Brain microvascular endothelial cell (primary cell): Measurements from ENCODE around the gene RASSF10.

Source experiments
- DNase-seq: peaks from one replicate; pipeline ENCODE4 v3.0.0-alpha.2; 2020
- H3K27ac ChIP-seq: fragments of 250-450 bp; sonication (Bioruptor Pico); 2 replicates; pipeline ENCODE4 v1.5.1; 2020; ENCODE audit warnings: mild to moderate bottlenecking, moderate library complexity
- H3K27me3 ChIP-seq: fragments of 250-450 bp; sonication (Bioruptor Pico); replicated peaks from 2 replicates; pipeline ENCODE4 v1.5.1; 2020; ENCODE audit warnings: mild to moderate bottlenecking
- H3K36me3 ChIP-seq: fragments of 250-450 bp; sonication (Bioruptor Pico); replicated peaks from 2 replicates; pipeline ENCODE4 v1.5.1; 2020; ENCODE audit warnings: mild to moderate bottlenecking
- H3K4me3 ChIP-seq: 2 replicates; pipeline ENCODE4 v1.5.1; 2011; ENCODE audit warnings: low read depth, mild to moderate bottlenecking, control low read depth, low read length, moderate library complexity
- in situ Hi-C: cut with HindIII; loops from 2 replicates; pipeline ENCODE4 v1.10.0; 2017; ENCODE audit warnings: low sequenced_read_pairs, low pct_ligation_motif_present
- TF ChIP-seq, protein P1 (sequence below): IDR thresholded peaks from 2 replicates; pipeline ENCODE4 v1.5.1; 2011; ENCODE audit warnings: low read depth, mild to moderate bottlenecking, moderate library complexity, low read length, control low read depth, inconsistent platforms; ENCODE audit errors: missing control alignments

The RASSF10 gene

DNA sequence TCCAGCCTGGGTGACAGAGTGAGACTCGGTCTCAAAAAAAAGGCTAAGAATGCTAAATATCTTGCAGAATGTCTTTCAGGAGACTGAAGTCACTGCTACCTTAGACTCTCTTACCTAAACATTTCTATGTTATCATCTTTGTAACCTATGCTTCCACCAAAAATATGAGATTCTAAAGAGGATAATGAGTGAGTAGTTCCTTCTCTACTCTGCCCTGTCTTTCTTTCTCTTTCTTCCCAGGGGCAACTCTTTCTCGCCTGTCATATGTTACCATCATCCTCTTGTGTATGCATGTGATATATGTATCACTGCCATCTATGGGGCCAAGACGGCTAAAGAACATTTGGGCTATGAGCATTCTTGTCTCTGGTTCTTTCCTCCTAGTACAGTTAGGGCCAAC, 9.0 kb upstream of the RASSF10 start:
- peaks cover 32% of the 10 kb centered on the region for H3K27me3 ChIP-seq
- TF ChIP-seq, protein P1, sequence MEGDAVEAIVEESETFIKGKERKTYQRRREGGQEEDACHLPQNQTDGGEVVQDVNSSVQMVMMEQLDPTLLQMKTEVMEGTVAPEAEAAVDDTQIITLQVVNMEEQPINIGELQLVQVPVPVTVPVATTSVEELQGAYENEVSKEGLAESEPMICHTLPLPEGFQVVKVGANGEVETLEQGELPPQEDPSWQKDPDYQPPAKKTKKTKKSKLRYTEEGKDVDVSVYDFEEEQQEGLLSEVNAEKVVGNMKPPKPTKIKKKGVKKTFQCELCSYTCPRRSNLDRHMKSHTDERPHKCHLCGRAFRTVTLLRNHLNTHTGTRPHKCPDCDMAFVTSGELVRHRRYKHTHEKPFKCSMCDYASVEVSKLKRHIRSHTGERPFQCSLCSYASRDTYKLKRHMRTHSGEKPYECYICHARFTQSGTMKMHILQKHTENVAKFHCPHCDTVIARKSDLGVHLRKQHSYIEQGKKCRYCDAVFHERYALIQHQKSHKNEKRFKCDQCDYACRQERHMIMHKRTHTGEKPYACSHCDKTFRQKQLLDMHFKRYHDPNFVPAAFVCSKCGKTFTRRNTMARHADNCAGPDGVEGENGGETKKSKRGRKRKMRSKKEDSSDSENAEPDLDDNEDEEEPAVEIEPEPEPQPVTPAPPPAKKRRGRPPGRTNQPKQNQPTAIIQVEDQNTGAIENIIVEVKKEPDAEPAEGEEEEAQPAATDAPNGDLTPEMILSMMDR = no peak
- no peak for DNase-seq
- no peak overlapping the region for H3K4me3 ChIP-seq
- H3K27ac ChIP-seq = no peak overlapping the region
- H3K36me3 ChIP-seq = no peaks in the 10 kb centered on the region
- in situ Hi-C loops = no loop called here

DNA sequence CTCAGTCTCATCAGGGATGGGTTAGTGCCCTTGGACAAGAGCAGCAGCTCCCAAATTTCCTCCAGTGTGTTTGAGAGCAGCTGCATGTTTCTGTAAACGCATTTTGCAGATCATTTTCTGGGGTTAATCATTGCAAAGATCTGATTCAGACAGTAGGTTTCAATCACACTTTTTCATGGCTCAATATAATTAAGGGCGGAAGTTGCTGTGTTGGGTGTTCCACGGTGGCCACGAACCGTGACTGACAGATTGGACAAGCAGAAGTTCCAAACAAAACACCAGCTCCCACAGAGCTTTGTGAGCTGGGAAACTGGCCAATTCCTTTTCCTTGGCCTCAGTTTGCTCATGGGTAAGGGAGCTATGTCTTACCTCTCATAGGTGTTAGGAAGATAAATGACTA, 8.4 kb upstream of the RASSF10 start:
- no peak overlapping the region for H3K27ac ChIP-seq
- no peaks in the 10 kb centered on the region for H3K36me3 ChIP-seq
- in situ Hi-C loops = no loop called here
- DNase-seq = no peak
- TF ChIP-seq, protein P1 = no peak
- peaks cover 34% of the 10 kb centered on the region for H3K27me3 ChIP-seq
- H3K4me3 ChIP-seq = no peak overlapping the region

DNA sequence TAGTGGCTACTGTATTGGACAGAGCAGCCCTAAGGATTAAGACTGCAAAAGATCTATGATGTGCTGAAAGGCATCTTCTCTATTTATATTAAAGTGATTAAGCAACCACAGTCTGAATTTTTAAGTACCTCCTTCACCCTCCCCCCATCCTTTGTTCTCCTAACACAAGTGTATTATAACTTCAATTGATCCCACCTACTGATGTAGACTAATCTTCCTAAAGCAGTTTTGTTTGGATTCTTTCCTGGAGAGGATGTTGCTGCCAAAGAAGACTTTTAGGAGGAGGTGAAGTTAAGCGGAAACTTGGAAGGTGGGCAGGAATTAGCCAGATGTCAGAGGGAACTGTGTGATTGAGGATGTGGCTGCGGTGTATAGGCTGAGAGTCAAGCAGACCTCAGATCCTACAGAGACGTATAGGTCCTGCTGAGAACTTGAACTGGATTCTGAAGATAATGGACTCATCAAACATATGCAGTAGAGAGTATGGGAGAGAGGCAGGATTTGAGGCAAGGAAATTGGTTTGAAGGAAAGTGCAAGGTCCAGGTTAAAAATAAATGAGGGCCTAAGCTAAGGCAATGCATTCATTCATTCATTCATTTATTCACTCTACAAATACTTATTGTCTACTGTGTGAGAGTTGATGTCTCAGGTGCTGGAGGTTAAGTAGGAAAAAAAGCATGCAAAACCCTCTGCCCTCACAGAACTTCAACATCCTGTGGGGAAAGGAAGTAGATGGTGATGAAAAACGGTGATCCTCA, 5.2 kb upstream of the RASSF10 start:
- in situ Hi-C loops = no loop called here
- TF ChIP-seq, protein P1 = no peak
- Histone ChIP-seq H3K4me3 (no peak overlapping the region), H3K27me3 (peaks cover 57% of the 10 kb centered on the region), H3K36me3 (no peaks in the 10 kb centered on the region), H3K27ac (no peak overlapping the region)
- DNase-seq = no peak

DNA sequence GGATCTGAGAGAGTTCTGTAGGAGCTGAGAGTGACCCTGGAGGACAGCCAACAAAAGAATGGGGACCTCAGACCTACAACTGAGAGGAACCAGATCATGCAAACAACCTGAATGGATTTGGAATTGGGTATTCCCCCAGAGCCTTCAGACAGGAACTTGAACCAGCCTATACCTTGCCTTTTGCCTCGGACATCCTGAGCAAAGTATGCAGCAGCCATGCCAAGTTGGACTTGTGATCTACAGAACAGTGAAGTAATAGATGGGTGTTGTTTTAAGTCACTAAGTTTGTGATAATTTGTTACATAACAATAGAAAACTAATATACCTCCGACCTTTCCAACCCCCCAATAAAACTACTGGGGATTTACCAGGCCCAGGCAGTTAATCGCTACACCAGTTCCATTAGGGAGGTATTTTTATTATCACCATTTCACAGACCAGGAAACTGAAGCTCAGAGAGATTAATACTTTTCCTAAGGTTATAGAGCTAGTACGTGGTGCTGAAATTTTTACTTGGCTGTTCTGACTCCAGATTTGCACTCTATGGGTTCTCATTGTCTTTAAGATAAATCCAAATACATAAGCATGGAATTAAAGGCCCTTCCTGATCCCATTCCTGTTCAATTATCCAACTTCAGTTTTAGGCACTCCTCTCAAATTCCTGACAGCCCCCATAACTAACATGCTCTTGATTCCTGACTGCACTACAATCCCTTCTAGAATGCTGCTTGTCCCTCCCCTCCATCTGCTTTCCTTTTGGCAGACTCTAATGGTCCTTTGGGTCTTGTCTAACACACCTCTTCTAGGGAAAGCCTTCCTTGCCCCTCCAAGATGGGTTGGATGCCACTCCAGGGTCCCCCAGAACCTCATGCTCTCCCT, 1.7 kb upstream of the RASSF10 start:
- no peak overlapping the region for H3K27ac ChIP-seq
- no peaks in the 10 kb centered on the region for H3K36me3 ChIP-seq
- in situ Hi-C loops = no loop called here
- no peak overlapping the region for H3K4me3 ChIP-seq
- TF ChIP-seq, protein P1 = no peak
- no peak for DNase-seq
- peaks cover 74% of the 10 kb centered on the region for H3K27me3 ChIP-seq

DNA sequence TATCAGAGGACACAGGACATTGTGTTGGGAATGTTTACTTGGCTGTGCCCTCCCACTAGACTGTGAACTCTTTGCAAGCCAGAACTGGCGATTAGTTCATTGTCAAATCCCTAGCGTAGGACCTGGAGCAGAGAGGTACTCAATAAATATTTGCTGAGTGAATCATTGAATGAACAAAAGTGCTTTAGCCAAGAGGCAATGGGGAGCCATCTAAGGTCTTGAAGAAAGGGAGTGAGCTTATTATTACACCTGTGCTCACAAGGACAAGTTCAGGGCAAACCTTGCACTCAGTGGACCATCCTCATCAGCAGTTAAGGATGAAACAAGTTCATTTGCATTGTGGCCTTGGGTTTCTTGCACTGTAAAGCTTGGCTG, 1.1 kb upstream of the RASSF10 start:
- peaks cover 78% of the 10 kb centered on the region for H3K27me3 ChIP-seq
- in situ Hi-C loops = no loop called here
- no peaks in the 10 kb centered on the region for H3K36me3 ChIP-seq
- TF ChIP-seq, protein P1 = no peak
- DNase-seq = no peak
- H3K27ac ChIP-seq = no peak overlapping the region
- H3K4me3 ChIP-seq = no peak overlapping the region
